Tibial artery (tissue), 4 donors: Measurements from ENCODE around the gene FAHD2A.
"Not testable (repeated sequence)": the region's sequence is repeated elsewhere in the genome, so short reads cannot be mapped to it uniquely, and the experiment has no call there.

Experiments used
- DNase-seq, 2 donors: peaks; one replicate each; pipeline ENCODE4 v3.0.0-alpha.2; 2019
- H3K27ac ChIP-seq, 2 donors: fragments of 200-600 bp; sonication (generic) in 1 of 2; 1 replicate in 1 of 2; 2 replicates in 1 of 2; pipeline ENCODE4 v1.5.1; 2018 to 2019; ENCODE audit warnings: mild to moderate bottlenecking in 1 of 2
- H3K27me3 ChIP-seq, 2 donors: fragments of 200-600 bp; sonication (generic) in 1 of 2; one replicate each; pipeline versions ENCODE4 v1.5.1 to v1.6.0; 2016 to 2019
- H3K36me3 ChIP-seq, 3 donors: fragments of 200-600 bp; sonication (generic) in 2 of 3; one replicate each; pipeline ENCODE4 v1.5.1; 2016 to 2019; ENCODE audit warnings: mild to moderate bottlenecking in 2 of 3
- H3K4me1 ChIP-seq, 4 donors: fragments of 200-600 bp; sonication (generic) in 2 of 4; 1 replicate in 3 of 4; 2 replicates in 1 of 4; pipeline ENCODE4 v1.5.1; 2016 to 2019
- H3K4me3 ChIP-seq, 2 donors: fragments of 200-600 bp; sonication (generic) in 1 of 2; 1 replicate in 1 of 2; 2 replicates in 1 of 2; pipeline ENCODE4 v1.5.1; 2018 to 2019; ENCODE audit warnings: mild to moderate bottlenecking in 2 of 2
- H3K9me3 ChIP-seq, 3 donors: fragments of 200-600 bp; sonication (generic) in 1 of 3; one replicate each; pipeline ENCODE4 v1.5.1; 2016 to 2019
- CTCF ChIP-seq, 2 experiments: fragments of 200-600 bp in 1 of 2; fragments of 450-650 bp in 1 of 2; IDR thresholded peaks; one replicate each; pipeline ENCODE4 v1.5.1; 2017 to 2019; ENCODE audit warnings: antibody characterized with exemption in 2 of 2, mild to moderate bottlenecking in 1 of 2, moderate library complexity in 1 of 2
- intact Hi-C: fragments of 100-400 bp; cut with DNase I; formaldehyde crosslinking; loops from one replicate; pipeline ENCODE4 v1.15.0; 2023; ENCODE audit warnings: low total_unique reads

The FAHD2A gene

GRCh38 chr2:95374451-95374920 lies 28.0 kb upstream of the FAHD2A start:
- TF ChIP-seq CTCF (IDR thresholded peaks at IDR 0.05): no peak
- intact Hi-C loops: no loop called here
- H3K4me1 ChIP-seq: no peaks in the 10 kb centered on the region
- H3K27ac ChIP-seq: no peak overlapping the region
- no peaks in the 10 kb centered on the region for H3K9me3 ChIP-seq
- H3K36me3 ChIP-seq: peaks cover 5 to 18% (median 18%) of the 10 kb centered on the region in 3 donors
- no peak overlapping the region for H3K4me3 ChIP-seq
- H3K27me3 ChIP-seq: no peaks in the 10 kb centered on the region
- DNase-seq: no peak

- Histone ChIP-seq H3K36me3 (peaks cover 5 to 18% (median 18%) of the 10 kb centered on the region in 3 donors), H3K4me3 (no peak overlapping the region), H3K4me1 (no peaks in the 10 kb centered on the region), H3K27me3 (no peaks in the 10 kb centered on the region), H3K9me3 (no peaks in the 10 kb centered on the region), H3K27ac (no peak overlapping the region)
- peak; percentile 19 to 63 for DNase-seq
- intact Hi-C loops: no loop called here
- no peak for TF ChIP-seq CTCF (IDR thresholded peaks at IDR 0.05)
These were observed 27.5 kb upstream of the FAHD2A start for GRCh38 chr2:95374921-95375471.

GRCh38 chr2:95375532-95376150 lies 26.9 kb upstream of the FAHD2A start:
- intact Hi-C loops: no loop called here
- Histone ChIP-seq H3K4me1 (no peaks in the 10 kb centered on the region), H3K36me3 (peaks cover 5 to 18% (median 18%) of the 10 kb centered on the region in 3 donors), H3K9me3 (no peaks in the 10 kb centered on the region), H3K4me3 (no peak overlapping the region), H3K27ac (no peak overlapping the region), H3K27me3 (no peaks in the 10 kb centered on the region)
- TF ChIP-seq CTCF (IDR thresholded peaks at IDR 0.05): no peak
- DNase-seq: peak; percentile 13 to 46

DNA sequence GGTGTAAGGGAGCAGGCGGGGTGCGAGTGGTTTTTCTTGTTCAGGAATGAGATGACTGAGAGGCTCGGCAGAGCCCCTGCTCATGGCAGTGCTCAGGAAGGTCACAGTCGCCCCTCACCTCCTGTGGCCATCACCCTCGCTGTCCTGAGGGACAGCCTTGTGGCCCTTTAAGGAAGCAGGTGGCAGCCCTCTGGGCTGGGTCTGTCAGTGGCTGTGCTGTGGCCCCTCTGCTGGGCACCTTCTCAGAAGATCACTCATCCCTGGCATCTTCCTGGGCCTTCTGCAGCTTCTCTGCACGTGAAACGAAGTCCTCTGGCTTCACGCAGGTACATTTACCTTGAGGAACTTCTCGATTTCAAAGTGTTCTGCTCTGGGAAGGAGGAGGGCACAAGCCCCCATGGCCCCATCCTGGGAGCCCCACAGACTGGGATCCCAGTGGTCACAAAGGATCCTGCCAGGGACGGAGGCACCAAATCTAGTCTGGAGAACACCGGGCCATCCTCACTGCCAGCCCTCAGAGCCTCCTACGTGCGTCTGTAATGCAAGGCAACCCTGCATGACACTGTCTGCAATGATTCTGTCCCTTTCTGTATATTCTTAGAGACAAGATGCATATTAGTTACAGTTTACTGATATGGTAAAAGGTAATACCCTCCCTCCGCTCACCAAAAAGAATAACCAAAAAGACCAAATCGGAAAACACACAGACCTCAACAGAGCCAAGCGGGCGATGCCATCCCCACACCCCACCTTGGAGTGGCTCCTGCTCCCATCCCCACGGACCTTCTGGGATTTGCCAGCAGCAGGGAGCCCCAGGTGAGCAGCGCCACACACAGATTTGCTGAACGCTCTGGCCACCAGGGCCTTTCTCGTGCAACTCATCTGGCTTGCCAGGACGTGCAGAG lies 25.9 kb upstream of the FAHD2A start:
- no peak for TF ChIP-seq CTCF (IDR thresholded peaks at IDR 0.05)
- Histone ChIP-seq H3K4me1 (no peaks in the 10 kb centered on the region), H3K27ac (no peak overlapping the region), H3K4me3 (no peak overlapping the region), H3K27me3 (no peaks in the 10 kb centered on the region), H3K36me3 (peaks cover 5 to 28% (median 18%) of the 10 kb centered on the region in 3 donors), H3K9me3 (no peaks in the 10 kb centered on the region)
- DNase-seq: peak in 1 of 2 donors; percentile 55
- intact Hi-C loops: no loop called here

GRCh38 chr2:95377216-95378123 lies 25.0 kb upstream of the FAHD2A start:
- peak in 1 of 2 donors; percentile 47 for DNase-seq
- no peaks in the 10 kb centered on the region for H3K9me3 ChIP-seq
- intact Hi-C loops: no loop called here
- H3K36me3 ChIP-seq: peaks cover 5 to 28% (median 18%) of the 10 kb centered on the region in 3 donors
- TF ChIP-seq CTCF (IDR thresholded peaks at IDR 0.05): no peak
- H3K4me3 ChIP-seq: no peak overlapping the region
- no peak overlapping the region for H3K27ac ChIP-seq
- H3K4me1 ChIP-seq: no peaks in the 10 kb centered on the region
- H3K27me3 ChIP-seq: no peaks in the 10 kb centered on the region

- H3K27ac ChIP-seq, H3K4me1 ChIP-seq, H3K27me3 ChIP-seq, DNase-seq, H3K4me3 ChIP-seq, intact Hi-C loops, H3K9me3 ChIP-seq: not testable (repeated sequence)
- peaks cover 5 to 28% (median 18%) of the 10 kb centered on the region in 3 donors for H3K36me3 ChIP-seq
These were observed 24.2 kb upstream of the FAHD2A start for GRCh38 chr2:95378281-95378680.
